OCI-LY7 (cell line): ENCODE data around the gene SPINK8. TPM values are rescaled to one million over a fixed set of nuclear protein-coding genes. Genes with fewer than 3 reads are reported as not detected.
A peak's percentile ranks its signal among the peaks of the same experiment; 100 is the strongest.
"Not testable (repeated sequence)": the region's sequence is repeated elsewhere in the genome, so short reads cannot be mapped to it uniquely, and the experiment has no call there.

ENCODE experiments used
- BruUV-seq: library from RNA; stranded (reverse); fragments of 400-500 nt; replicated peaks from 2 replicates; lab custom pipeline; 2021; lab: Mats Ljungman, UMichigan
- CTCF ChIA-PET: fragments of 300-600 bp; sonication (Branson Sonifier 250); formaldehyde crosslinking; loops from one replicate; lab custom pipeline; 2022; ENCODE audit warnings: antibody characterized with exemption; ENCODE audit not compliant: unreplicated experiment; lab: Charles Lee
- POLR2A ChIA-PET: fragments of 300-600 bp; sonication (Branson Sonifier 250); formaldehyde crosslinking; loops from one replicate; lab custom pipeline; 2022; ENCODE audit warnings: antibody characterized with exemption; lab: Charles Lee
- DNase-seq: peaks from one replicate; pipeline ENCODE4 v3.0.0-alpha.2; 2015; ENCODE audit warnings: low spot score
- H2AFZ ChIP-seq: fragments of 200-600 bp; sonication (generic), shearing (Covaris generic); 2 replicates; pipeline ENCODE4 v1.6.1; 2014; ENCODE audit warnings: mild to moderate bottlenecking, antibody characterized with exemption, low read length, moderate library complexity
- H3K27ac ChIP-seq: fragments of 200-600 bp; sonication (generic); 2 replicates; pipeline ENCODE4 v1.5.1; 2014; ENCODE audit warnings: mixed run types, low read depth, mild to moderate bottlenecking, moderate library complexity, low read length, inconsistent platforms; ENCODE audit not compliant: poor library complexity, severe bottlenecking
- H3K36me3 ChIP-seq: fragments of 200-600 bp; sonication (generic); 2 replicates; pipeline ENCODE4 v1.6.1; 2014; ENCODE audit warnings: mild to moderate bottlenecking, antibody characterized with exemption, low read length, moderate library complexity, mixed read lengths; ENCODE audit not compliant: insufficient read depth
- H3K4me1 ChIP-seq: fragments of 200-600 bp; sonication (generic); 2 replicates; pipeline ENCODE4 v1.5.1; 2014; ENCODE audit warnings: mild to moderate bottlenecking, low read length; ENCODE audit not compliant: insufficient read depth, poor library complexity, severe bottlenecking
- H3K4me2 ChIP-seq: fragments of 200-600 bp; sonication (generic); 2 replicates; pipeline ENCODE4 v1.6.1; 2014; ENCODE audit warnings: mild to moderate bottlenecking, low read length
- H3K4me3 ChIP-seq: fragments of 200-600 bp; sonication (generic); 2 replicates; pipeline ENCODE4 v1.5.1; 2014; ENCODE audit warnings: mild to moderate bottlenecking, low read depth, low read length; ENCODE audit not compliant: poor library complexity, severe bottlenecking
- H3K79me2 ChIP-seq: fragments of 200-600 bp; sonication (generic); 2 replicates; pipeline ENCODE4 v1.6.1; 2016; ENCODE audit warnings: low read depth, mild to moderate bottlenecking, low read length, moderate library complexity, mixed read lengths; ENCODE audit not compliant: insufficient read depth
- H3K9me2 ChIP-seq: fragments of 200-600 bp; sonication (generic); 2 replicates; pipeline ENCODE4 v1.6.1; 2016; ENCODE audit warnings: mild to moderate bottlenecking, low read length, mixed read lengths; ENCODE audit not compliant: insufficient read depth
- H3K9me3 ChIP-seq: fragments of 200-600 bp; sonication (generic); 2 replicates; pipeline ENCODE4 v1.6.1; 2014; ENCODE audit warnings: mild to moderate bottlenecking, mixed run types, low read length, mixed read lengths
- H4K20me1 ChIP-seq: fragments of 200-600 bp; sonication (generic); 2 replicates; pipeline ENCODE4 v1.6.1; 2014; ENCODE audit warnings: mild to moderate bottlenecking, antibody characterized with exemption, low read length, moderate library complexity, mixed read lengths; ENCODE audit not compliant: insufficient read depth
- EZH2phosphoT487 ChIP-seq: fragments of 200-600 bp; sonication (generic); IDR thresholded peaks from 2 replicates; pipeline ENCODE4 v1.6.1; 2018; ENCODE audit warnings: low read depth, borderline replicate concordance, mild to moderate bottlenecking, mixed run types, antibody characterized with exemption, low read length, moderate library complexity, mixed read lengths
- intact Hi-C: fragments of 100-400 bp; cut with micrococcal nuclease; formaldehyde crosslinking; loops from one replicate; pipeline ENCODE4 v1.10.0; 2022; ENCODE audit not compliant: unreplicated experiment
- total RNA-seq, 2 experiments: library from RNA; depleted of rRNA in 1 of 2; stranded (reverse); fragments of >200 nt in 1 of 2; shearing (Covaris generic) in 1 of 2; gene quantifications; 2 replicates each; pipeline ENCODE4 v1.2.3, GENCODE V29; 2014 to 2022
- TF ChIP-seq, protein P1 (sequence below): fragments of 200-600 bp; sonication (generic); conservative IDR thresholded peaks from 2 replicates; pipeline ENCODE4 v1.5.1; 2014; ENCODE audit warnings: mild to moderate bottlenecking, antibody characterized with exemption, low read length, moderate library complexity, mixed read lengths

Gene SPINK8
- total RNA-seq, 2 experiments from 2014 or later = not detected

DNA sequence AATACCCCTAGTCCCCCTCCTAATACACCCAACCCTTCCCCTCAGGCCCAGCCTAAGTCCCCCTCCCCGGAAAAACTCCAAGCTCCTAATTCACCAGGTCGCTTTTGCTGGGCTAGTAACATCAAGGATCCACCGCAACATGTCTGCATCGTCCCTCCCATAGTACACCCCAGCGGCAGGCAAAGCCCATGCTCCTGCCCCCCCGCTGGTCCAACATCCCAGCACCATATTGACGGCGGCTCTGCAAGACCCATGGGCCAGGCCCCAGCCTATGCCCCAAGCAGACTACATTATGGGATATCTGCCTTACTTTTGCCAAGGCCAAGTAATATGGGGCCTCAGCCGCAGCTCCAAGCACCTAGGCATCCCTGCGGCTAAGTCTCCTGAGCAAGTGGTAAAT is 59.0 kb downstream of the SPINK8 start:
- no peaks in the 10 kb centered on the region for H3K4me1 ChIP-seq
- POLR2A ChIA-PET = no interaction called here
- intact Hi-C loops = loop anchor here (1.0 to 5.0 kb wide), 2 partner anchors 162 to 273 kb away; no protein-coding TSS in a partner anchor
- peaks cover 26% of the 10 kb centered on the region for H3K36me3 ChIP-seq
- H3K27ac ChIP-seq = no peak overlapping the region
- no peaks in the 10 kb centered on the region for H4K20me1 ChIP-seq
- BruUV-seq = no TSS peak
- H3K9me2 ChIP-seq = no peaks in the 10 kb centered on the region
- CTCF ChIA-PET = interaction anchor here (0.6 kb wide), 1 partner anchor 27 kb away, joined by 3 read pairs; no protein-coding TSS in a partner anchor
- no peaks in the 10 kb centered on the region for H3K79me2 ChIP-seq
- TF ChIP-seq, protein P1, sequence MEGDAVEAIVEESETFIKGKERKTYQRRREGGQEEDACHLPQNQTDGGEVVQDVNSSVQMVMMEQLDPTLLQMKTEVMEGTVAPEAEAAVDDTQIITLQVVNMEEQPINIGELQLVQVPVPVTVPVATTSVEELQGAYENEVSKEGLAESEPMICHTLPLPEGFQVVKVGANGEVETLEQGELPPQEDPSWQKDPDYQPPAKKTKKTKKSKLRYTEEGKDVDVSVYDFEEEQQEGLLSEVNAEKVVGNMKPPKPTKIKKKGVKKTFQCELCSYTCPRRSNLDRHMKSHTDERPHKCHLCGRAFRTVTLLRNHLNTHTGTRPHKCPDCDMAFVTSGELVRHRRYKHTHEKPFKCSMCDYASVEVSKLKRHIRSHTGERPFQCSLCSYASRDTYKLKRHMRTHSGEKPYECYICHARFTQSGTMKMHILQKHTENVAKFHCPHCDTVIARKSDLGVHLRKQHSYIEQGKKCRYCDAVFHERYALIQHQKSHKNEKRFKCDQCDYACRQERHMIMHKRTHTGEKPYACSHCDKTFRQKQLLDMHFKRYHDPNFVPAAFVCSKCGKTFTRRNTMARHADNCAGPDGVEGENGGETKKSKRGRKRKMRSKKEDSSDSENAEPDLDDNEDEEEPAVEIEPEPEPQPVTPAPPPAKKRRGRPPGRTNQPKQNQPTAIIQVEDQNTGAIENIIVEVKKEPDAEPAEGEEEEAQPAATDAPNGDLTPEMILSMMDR = no peak
- TF ChIP-seq EZH2phosphoT487 = no peak
- no peak overlapping the region for H2AFZ ChIP-seq
- no peak for DNase-seq
- H3K4me3 ChIP-seq = no peak overlapping the region
- no peak overlapping the region for H3K4me2 ChIP-seq
- H3K9me3 ChIP-seq = no peaks in the 10 kb centered on the region

DNA sequence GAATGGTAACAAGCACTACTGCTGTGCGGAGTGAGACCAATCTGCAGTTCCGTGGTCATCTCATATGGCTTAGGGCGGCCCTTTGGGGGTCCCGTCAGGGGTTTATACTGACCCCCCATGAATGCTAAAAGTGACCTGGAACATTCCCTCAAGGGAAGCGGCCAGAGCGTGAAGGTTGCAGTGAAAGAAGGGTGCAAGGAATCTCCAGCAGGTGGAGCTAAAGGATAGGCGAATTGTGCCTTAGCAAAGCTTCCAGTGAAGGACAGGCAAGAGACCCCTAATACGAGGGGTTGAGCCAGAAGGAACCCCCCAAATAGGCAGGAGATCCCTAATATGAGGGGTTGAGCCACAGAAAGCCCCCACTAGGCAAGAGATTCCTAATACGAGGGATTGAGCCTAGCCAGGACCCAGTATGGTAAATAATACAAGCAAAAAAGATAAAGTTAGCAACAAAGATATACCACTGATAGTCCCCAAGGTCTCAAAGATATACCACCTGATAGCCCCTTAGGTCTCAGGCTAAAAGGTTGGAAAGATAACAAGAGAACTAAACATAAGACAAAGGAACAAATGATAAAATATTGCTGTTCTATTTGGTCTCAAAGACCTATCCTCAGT is 59.8 kb downstream of the SPINK8 start:
- intact Hi-C loops = loop anchor here (1.0 to 5.0 kb wide), 4 partner anchors 41 to 274 kb away; no protein-coding TSS in a partner anchor
- Histone ChIP-seq H2AFZ (no peak overlapping the region), H3K9me3 (no peaks in the 10 kb centered on the region), H3K4me3 (no peak overlapping the region), H3K79me2 (no peaks in the 10 kb centered on the region), H3K4me2 (no peak overlapping the region), H3K36me3 (peaks cover 34% of the 10 kb centered on the region), H3K4me1 (no peaks in the 10 kb centered on the region), H3K9me2 (no peaks in the 10 kb centered on the region), H4K20me1 (no peaks in the 10 kb centered on the region), H3K27ac (no peak overlapping the region)
- TF ChIP-seq, protein P1 = peak; percentile 88
- TF ChIP-seq EZH2phosphoT487 = no peak
- BruUV-seq = no TSS peak
- ChIA-PET CTCF (no interaction called here), POLR2A (no interaction called here)
- peak; percentile 76 for DNase-seq

DNA sequence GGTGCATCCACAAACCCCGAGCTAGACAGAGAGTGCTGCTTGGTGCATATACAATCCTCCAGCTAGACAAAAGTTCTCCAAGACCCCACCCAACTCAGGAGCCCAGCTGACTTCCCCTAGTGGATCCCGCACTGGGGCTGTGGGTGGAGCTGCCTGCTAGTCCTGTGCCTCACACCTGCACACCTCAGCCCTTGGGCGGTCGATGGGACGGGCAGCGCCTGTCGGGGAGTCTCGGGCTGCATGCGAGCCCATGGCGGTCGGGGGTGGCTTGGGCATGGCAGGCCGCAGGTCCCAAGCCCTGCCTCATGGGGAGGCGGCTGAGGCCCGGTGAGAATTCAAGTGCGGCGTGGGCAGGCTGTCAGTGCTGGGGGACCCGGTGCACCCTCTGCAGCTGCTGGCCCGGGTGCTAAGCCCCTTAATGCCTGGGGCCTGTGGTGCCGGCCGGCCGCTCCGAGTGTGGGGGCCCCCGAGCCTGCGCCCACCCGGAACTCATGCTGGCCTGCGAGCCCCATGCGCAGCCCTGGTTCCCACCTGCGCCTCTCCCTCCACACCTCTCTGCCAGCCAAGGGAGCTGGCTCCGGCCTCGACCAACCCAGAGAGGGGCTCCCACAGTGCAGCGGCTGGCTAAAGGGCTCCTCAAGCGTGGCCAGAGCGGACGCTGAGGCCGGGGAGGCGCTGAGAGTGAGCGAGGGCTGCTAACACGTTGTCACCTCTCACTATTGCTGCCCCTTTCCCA is 61.5 kb downstream of the SPINK8 start:
- H3K4me2 ChIP-seq = no peak overlapping the region
- H4K20me1 ChIP-seq = no peaks in the 10 kb centered on the region
- no TSS peak for BruUV-seq
- no peak for DNase-seq
- H3K9me3 ChIP-seq = no peaks in the 10 kb centered on the region
- intact Hi-C loops = loop anchor here (2.0 to 5.0 kb wide), 2 partner anchors 39 to 275 kb away; no protein-coding TSS in a partner anchor
- no peak overlapping the region for H3K27ac ChIP-seq
- H3K4me1 ChIP-seq = no peaks in the 10 kb centered on the region
- peaks cover 50% of the 10 kb centered on the region for H3K36me3 ChIP-seq
- ChIA-PET CTCF (interaction anchor here (1.8 kb wide), 1 partner anchor 164 kb away, joined by 8 read pairs; no protein-coding TSS in a partner anchor), POLR2A (interaction anchor here (0.6 kb wide), 1 partner anchor 40 kb away, joined by 3 read pairs; no protein-coding TSS in a partner anchor)
- no peaks in the 10 kb centered on the region for H3K9me2 ChIP-seq
- H3K4me3 ChIP-seq = no peak overlapping the region
- no peak overlapping the region for H2AFZ ChIP-seq
- TF ChIP-seq, protein P1 = no peak
- TF ChIP-seq EZH2phosphoT487 = no peak
- H3K79me2 ChIP-seq = no peaks in the 10 kb centered on the region

DNA sequence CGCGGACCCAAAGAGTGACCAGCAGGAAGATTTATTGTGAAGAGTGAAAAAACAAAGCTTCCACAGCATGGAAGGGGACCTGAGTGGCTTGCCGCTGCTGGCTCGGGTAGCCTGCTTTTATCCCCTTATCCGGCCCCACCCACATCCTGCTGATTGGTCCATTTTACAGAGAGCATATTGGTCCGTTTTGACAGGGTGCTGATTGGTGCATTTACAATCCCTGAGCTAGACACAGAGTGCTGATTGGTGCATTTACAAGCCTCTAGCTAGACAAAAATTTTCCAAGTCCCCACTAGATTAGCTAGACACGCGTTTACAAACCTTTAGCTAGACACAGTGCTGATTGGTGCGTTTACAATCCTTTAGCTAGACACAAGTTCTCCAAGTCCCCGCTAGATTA is 62.2 kb downstream of the SPINK8 start:
- DNase-seq, H3K9me3 ChIP-seq, H3K9me2 ChIP-seq, H3K4me2 ChIP-seq, H3K4me3 ChIP-seq, H2AFZ ChIP-seq, H3K4me1 ChIP-seq, H3K27ac ChIP-seq, BruUV-seq, H4K20me1 ChIP-seq, H3K79me2 ChIP-seq: not testable (repeated sequence)
- CTCF ChIA-PET = interaction anchor here (1.8 kb wide), 1 partner anchor 165 kb away, joined by 8 read pairs; no protein-coding TSS in a partner anchor
- intact Hi-C loops = loop anchor here (5.0 kb wide), 1 partner anchor 276 kb away; no protein-coding TSS in a partner anchor
- peaks cover 57% of the 10 kb centered on the region for H3K36me3 ChIP-seq
- POLR2A ChIA-PET = interaction anchor here (0.6 kb wide), 1 partner anchor 41 kb away, joined by 3 read pairs; no protein-coding TSS in a partner anchor
